ENCODE measurements around the gene NACC2.

DNA sequence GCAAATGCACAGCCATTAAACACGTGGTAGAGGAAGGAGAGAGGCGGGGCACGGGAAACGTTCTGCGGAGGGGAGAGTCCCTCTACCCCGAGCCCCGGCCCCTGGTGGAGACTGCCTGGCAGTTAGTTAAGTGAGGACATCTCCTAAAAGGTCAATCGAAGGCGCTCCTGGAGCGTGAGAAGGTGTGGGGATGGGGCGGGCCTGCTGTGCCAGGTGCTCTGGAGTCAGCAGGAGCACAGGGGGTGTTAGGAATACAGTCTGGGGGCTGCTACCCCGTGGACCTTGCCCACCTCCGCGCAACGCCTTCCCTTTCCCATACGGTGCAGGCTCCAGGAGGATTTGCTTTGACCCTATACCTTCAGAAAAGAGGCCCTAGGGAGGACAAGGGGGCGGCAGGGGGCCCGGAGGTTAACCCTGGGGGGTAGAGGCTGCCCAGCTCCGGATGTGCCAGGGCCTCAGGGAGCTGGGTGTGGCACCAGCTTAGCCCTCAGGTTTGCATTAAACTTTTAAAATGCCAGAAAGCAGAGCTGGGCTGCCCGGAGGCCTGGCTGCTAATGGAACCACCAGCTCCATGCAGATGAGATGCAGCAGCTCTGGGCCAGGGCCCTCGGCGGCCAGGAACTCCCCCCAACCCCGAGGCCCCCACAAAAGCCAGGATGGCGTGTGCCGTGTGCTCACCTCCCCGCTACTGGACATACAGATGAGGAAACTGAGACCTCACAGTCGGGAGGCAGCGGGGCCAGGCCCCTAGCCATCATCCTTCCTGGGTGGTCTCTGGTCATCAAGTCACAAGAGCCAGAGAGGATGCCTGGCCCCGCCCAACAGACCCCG, 39.2 kb downstream of the NACC2 start:
- TF ChIP-seq, protein P1, sequence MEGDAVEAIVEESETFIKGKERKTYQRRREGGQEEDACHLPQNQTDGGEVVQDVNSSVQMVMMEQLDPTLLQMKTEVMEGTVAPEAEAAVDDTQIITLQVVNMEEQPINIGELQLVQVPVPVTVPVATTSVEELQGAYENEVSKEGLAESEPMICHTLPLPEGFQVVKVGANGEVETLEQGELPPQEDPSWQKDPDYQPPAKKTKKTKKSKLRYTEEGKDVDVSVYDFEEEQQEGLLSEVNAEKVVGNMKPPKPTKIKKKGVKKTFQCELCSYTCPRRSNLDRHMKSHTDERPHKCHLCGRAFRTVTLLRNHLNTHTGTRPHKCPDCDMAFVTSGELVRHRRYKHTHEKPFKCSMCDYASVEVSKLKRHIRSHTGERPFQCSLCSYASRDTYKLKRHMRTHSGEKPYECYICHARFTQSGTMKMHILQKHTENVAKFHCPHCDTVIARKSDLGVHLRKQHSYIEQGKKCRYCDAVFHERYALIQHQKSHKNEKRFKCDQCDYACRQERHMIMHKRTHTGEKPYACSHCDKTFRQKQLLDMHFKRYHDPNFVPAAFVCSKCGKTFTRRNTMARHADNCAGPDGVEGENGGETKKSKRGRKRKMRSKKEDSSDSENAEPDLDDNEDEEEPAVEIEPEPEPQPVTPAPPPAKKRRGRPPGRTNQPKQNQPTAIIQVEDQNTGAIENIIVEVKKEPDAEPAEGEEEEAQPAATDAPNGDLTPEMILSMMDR (IDR thresholded peaks at IDR 0.05) = no peak
- TF ChIP-seq POLR2A (IDR thresholded peaks at IDR 0.05) = no peak
- no peak for TF ChIP-seq POLR2AphosphoS5 (IDR thresholded peaks at IDR 0.05)

All from prostate gland (tissue), 2 donors.